Heart left ventricle (tissue), 16 donors: Measurements from ENCODE around the gene RUFY3. TPM values are rescaled to one million over a fixed set of nuclear protein-coding genes. Genes with fewer than 3 reads are reported as not detected.
"Not testable (repeated sequence)": the region's sequence is repeated elsewhere in the genome, so short reads cannot be mapped to it uniquely, and the experiment has no call there.

Source experiments
- ATAC-seq, 4 donors: fragments of 200-7000 bp; cut with Tn5 transposase; one replicate each; pipeline ENCODE4 v1.9.1; 2020 to 2022; ENCODE audit warnings: moderate library complexity in 4 of 4, mild to moderate bottlenecking in 3 of 4, moderate number of reproducible peaks in 1 of 4
- DNase-seq, 5 donors: peaks; one replicate each; pipeline ENCODE4 v3.0.0-alpha.2; 2020
- H3K27ac ChIP-seq, 12 donors: fragments of 200-600 bp; sonication (generic) in 4 of 12; one replicate each; pipeline versions ENCODE4 v1.5.0 to v1.8.0; 2016 to 2022; ENCODE audit warnings: mild to moderate bottlenecking in 2 of 12
- H3K27me3 ChIP-seq, 9 donors: fragments of 200-600 bp; sonication (generic) in 2 of 9; one replicate each; pipeline versions ENCODE4 v1.5.1 to v1.8.0; 2016 to 2022; ENCODE audit warnings: mild to moderate bottlenecking in 3 of 9
- H3K36me3 ChIP-seq, 9 donors: fragments of 200-600 bp; sonication (generic) in 2 of 9; one replicate each; pipeline versions ENCODE4 v1.5.0 to v1.8.0; 2018 to 2022; ENCODE audit warnings: mild to moderate bottlenecking in 2 of 9
- H3K4me1 ChIP-seq, 12 donors: fragments of 200-600 bp; sonication (generic) in 4 of 12; one replicate each; pipeline versions ENCODE4 v1.5.0 to v1.8.0; 2016 to 2022; ENCODE audit warnings: mild to moderate bottlenecking in 3 of 12
- H3K4me3 ChIP-seq, 12 donors: fragments of 200-600 bp; sonication (generic) in 4 of 12; one replicate each; pipeline versions ENCODE4 v1.5.0 to v1.8.0; 2017 to 2022; ENCODE audit warnings: mild to moderate bottlenecking in 9 of 12, moderate library complexity in 4 of 12
- H3K9me3 ChIP-seq, 12 donors: fragments of 200-600 bp; sonication (generic) in 4 of 12; one replicate each; pipeline versions ENCODE4 v1.5.0 to v1.8.0; 2016 to 2022; ENCODE audit warnings: mild to moderate bottlenecking in 1 of 12
- POLR2A ChIP-seq, 2 donors: fragments of 450-650 bp; IDR thresholded peaks; one replicate each; pipeline ENCODE4 v1.6.1; 2017; ENCODE audit warnings: antibody characterized with exemption in 2 of 2, mild to moderate bottlenecking in 2 of 2, moderate library complexity in 2 of 2
- WGBS, 4 donors: extraction: QIAGEN DNeasy Blood & Tissue Kit in 2 of 4; methylation state at CpG; one replicate each; pipeline versions ENCODE4 v1.1.5 to v1.1.7; 2013 to 2018; 5-methylcytosine and 5-hydroxymethylcytosine counted together
- intact Hi-C, 10 donors: fragments of 100-400 bp; cut with DNase I; formaldehyde crosslinking; loops; one replicate each; pipeline versions ENCODE4 v1.11.1 to v1.14.2; 2022
- polyA plus RNA-seq, 2 donors: library from polyadenylated mRNA; stranded (reverse); fragments of 200-250 nt; gene quantifications; one replicate each; pipeline ENCODE4 v1.2.3, GENCODE V29; 2013
- total RNA-seq, 9 donors: library from RNA; depleted of rRNA in 2 of 9; stranded (reverse); fragments of >200 nt in 2 of 9; fragmentation: NEBNext Ultra II Directional in 3 of 9; extraction: Animal tissue kit (Norgen Biotek cat#: 25700) in 3 of 9; gene quantifications; one replicate each; pipeline versions ENCODE4 v1.1.0 to v1.2.4, GENCODE V29; 2016 to 2023
- TF ChIP-seq, protein P1 (sequence below), 12 donors: fragments of 200-600 bp; sonication (generic) in 4 of 12; IDR thresholded peaks; one replicate each; pipeline versions ENCODE4 v1.5.0 to v1.8.0; 2018 to 2022; ENCODE audit warnings: antibody characterized with exemption in 12 of 12, mild to moderate bottlenecking in 5 of 12
- donor health status: ischemic (EF 13 %, LVEDD 7.1; RV severe dilation, severe dysfunction).
- donor health status: healthy with polysubstance abuse.
- donor health status: DM: no; HTN: yes; CAD: no.
- donor health status: DM: no; HTN: no; CAD: no.
- donor health status: ischemic (EF 25% LVEDD 6.9; RV normal size, moderate dysfunction).
- donor health status: ischemic (EF 25% LVEDD 5.7; RV mildly dilated, moderate dysfunction).
- donor health status: healthy.
- donor health status: DM: yes; HTN: yes; CAD: no.
- donor health status: ischemic (EF 35%, LVEDD 5.7; RV mildly dilated, moderate dysfunction).
- donor health status: nonischemic (EF 11% LVEDD 7.7; RV severe dilation, severe dysfunction).
- donor health status: DM: yes; HTN: yes; CAD: no.
- donor health status: PGD.
- donor health status: ischemic (EF 29% LVEDD 5.4; RV normal size, mild dysfunction).
- donor health status: nonischemic (EF 23%, LVEDD 6.1; RV moderate dilation, normal function).

RUFY3 gene
- total and polyA plus RNA-seq, 11 donors, result 12.8 to 33.0 (median 18.7) TPM

DNA sequence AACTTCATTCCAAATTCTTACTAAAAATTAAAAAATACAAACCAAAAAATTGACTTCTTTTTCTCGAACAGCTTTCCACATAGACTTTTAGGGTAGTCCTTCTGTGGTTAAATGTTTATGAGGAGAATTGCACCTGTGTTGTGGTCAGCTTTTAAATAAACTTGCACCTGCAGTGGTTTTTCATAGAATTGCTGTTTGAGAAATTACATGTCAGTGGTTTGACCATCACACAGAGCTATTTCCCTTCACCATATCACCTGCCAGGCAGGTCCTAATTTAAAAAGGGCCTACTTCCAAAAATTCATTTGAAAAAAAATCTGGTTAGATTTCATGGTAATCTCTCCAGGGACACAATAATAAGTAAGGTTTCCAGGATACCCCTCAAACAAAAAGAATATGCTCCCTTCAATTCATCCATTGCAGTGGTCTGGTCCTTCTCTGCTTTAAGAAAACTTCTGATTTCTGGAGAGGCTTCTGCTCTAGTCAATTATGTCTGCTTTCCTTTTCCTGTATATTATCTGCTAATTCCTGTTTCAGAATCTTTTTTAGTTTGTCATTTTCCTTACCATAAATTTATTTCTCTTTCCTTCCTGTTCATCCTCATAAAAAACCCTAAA, 43.3 kb upstream of the RUFY3 start:
- TF ChIP-seq POLR2A (IDR thresholded peaks at IDR 0.05), result no peak
- TF ChIP-seq, protein P1, sequence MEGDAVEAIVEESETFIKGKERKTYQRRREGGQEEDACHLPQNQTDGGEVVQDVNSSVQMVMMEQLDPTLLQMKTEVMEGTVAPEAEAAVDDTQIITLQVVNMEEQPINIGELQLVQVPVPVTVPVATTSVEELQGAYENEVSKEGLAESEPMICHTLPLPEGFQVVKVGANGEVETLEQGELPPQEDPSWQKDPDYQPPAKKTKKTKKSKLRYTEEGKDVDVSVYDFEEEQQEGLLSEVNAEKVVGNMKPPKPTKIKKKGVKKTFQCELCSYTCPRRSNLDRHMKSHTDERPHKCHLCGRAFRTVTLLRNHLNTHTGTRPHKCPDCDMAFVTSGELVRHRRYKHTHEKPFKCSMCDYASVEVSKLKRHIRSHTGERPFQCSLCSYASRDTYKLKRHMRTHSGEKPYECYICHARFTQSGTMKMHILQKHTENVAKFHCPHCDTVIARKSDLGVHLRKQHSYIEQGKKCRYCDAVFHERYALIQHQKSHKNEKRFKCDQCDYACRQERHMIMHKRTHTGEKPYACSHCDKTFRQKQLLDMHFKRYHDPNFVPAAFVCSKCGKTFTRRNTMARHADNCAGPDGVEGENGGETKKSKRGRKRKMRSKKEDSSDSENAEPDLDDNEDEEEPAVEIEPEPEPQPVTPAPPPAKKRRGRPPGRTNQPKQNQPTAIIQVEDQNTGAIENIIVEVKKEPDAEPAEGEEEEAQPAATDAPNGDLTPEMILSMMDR (IDR thresholded peaks at IDR 0.05), result no peak
- Histone ChIP-seq H3K4me3 (no peak overlapping the region), H3K4me1 (no peaks in the 10 kb centered on the region), H3K27ac (no peak overlapping the region), H3K36me3 (no peaks in the 10 kb centered on the region), H3K9me3 (no peaks in the 10 kb centered on the region), H3K27me3 (no peaks in the 10 kb centered on the region)
- ATAC-seq, result no peak
- intact Hi-C loops, result no loop called here
- DNase-seq, result no peak
- 84 to 90% (median 87%) methylated on average over 1 of the region's 1 CpG for WGBS, 4 donors

DNA sequence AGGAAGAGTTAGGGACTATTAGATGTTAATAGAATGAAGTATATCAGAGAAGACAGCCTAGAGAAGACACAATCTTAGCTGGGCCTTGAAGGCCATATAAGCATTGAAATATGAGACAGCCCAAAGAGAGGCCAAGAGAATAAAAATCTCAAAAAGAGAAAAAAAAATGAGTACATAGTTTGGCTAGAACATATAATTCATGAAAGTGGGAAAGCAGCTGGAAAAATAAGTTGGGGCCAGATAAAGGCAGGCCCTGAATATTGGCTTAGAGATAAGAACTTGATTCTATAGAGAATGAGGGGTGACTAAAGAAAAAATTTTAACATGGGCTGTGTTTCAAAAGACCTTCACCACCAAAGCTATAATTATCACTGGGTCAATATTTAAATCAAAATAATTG, 40.8 kb upstream of the RUFY3 start:
- Histone ChIP-seq H3K27ac (no peak overlapping the region), H3K9me3 (no peaks in the 10 kb centered on the region), H3K4me1 (no peaks in the 10 kb centered on the region), H3K4me3 (no peak overlapping the region), H3K36me3 (no peaks in the 10 kb centered on the region), H3K27me3 (no peaks in the 10 kb centered on the region)
- DNase-seq, result no peak
- intact Hi-C loops, result no loop called here
- TF ChIP-seq POLR2A (IDR thresholded peaks at IDR 0.05), result no peak
- TF ChIP-seq, protein P1 (IDR thresholded peaks at IDR 0.05), result no peak
- no peak for ATAC-seq

DNA sequence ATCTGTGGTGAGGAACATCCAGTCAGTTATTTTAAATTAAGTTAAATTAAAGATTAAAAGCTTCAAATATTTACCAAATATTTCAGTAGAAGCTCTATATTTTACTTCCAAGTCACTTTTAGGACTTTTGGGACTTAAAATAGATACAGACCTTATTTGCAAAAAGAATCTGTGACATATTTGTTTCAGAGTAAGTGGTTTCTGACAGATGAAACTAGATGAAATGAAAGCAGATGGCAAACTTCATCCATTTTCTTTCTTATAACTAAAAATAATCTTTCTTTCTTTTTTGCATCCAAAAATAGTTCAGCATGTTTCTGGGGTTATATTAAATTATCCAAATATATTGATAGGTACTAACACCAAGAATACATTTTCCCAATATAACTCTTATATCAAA, 40.1 kb upstream of the RUFY3 start:
- DNase-seq (no peak), ATAC-seq (no peak)
- TF ChIP-seq, protein P1 (IDR thresholded peaks at IDR 0.05), result no peak
- TF ChIP-seq POLR2A (IDR thresholded peaks at IDR 0.05), result no peak
- no peaks in the 10 kb centered on the region for H3K36me3 ChIP-seq
- H3K4me3 ChIP-seq, result no peak overlapping the region
- no peaks in the 10 kb centered on the region for H3K27me3 ChIP-seq
- no peaks in the 10 kb centered on the region for H3K4me1 ChIP-seq
- no peaks in the 10 kb centered on the region for H3K9me3 ChIP-seq
- H3K27ac ChIP-seq, result no peak overlapping the region
- intact Hi-C loops, result no loop called here

DNA sequence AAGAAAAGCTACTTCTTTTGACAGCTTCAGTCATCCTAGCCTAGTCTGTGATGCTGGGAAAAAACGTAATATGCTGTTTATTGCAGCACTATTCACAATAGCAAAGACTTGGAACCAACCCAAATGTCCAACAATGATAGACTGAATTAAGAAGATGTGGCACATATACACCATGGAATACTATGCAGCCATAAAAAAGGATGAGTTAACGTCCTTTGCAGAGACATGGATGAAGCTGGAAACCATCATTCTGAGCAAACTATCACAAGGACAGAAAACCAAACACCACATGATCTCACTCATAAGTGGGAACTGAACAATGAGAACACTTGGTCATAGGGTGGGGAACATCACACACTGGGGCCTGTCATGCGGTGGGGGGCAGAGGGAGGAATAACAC, 39.6 kb upstream of the RUFY3 start:
- H3K36me3 ChIP-seq, H3K9me3 ChIP-seq, H3K27me3 ChIP-seq, ATAC-seq, H3K27ac ChIP-seq, H3K4me3 ChIP-seq, intact Hi-C loops, H3K4me1 ChIP-seq, DNase-seq: not testable (repeated sequence)
- 84 to 88% (median 85%) methylated on average over 3 of the region's 3 CpGs for WGBS, 4 donors

DNA sequence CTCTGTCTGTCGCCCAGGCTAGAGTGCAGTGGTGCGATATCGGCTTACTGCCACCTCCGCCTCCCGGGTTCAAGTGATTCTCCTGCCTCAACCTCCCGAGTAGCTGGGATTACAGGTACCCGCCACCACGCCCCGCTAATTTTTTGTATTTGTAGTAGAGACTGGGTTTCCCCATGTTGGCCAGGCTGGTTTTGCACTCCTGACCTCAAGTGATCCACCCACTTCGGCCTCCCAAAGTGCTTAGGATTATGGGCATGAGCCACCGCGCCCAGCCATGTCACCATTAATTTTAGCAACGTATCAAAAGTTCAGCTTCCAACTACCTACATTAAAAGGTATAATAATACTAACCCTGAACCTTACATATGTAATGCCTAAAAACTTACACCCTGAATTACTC, 34.4 kb upstream of the RUFY3 start:
- Histone ChIP-seq H3K9me3 (no peaks in the 10 kb centered on the region), H3K27ac (peak overlapping the region; percentile 84 to 97 (median 92)), H3K27me3 (no peaks in the 10 kb centered on the region), H3K4me3 (peak overlapping the region; percentile 69 to 98 (median 90)), H3K36me3 (peaks cover 0 to 22% (median 10%) of the 10 kb centered on the region in 9 donors), H3K4me1 (peaks cover 4 to 46% (median 32%) of the 10 kb centered on the region in 12 donors)
- WGBS, 4 donors, result 71 to 73% (median 71%) methylated on average over 13 of the region's 13 CpGs
- TF ChIP-seq, protein P1 (IDR thresholded peaks at IDR 0.05), result no peak
- TF ChIP-seq POLR2A (IDR thresholded peaks at IDR 0.05), result no peak
- peak in 2 of 5 donors; percentile 28 to 29 for DNase-seq
- ATAC-seq, result peak in 1 of 4 donors; percentile 1
- intact Hi-C loops, result loop anchor here in 3 of 10 donors (5.0 kb wide), 5 partner anchors 50 to 320 kb away; partner anchors contain the start of genes DCK (in 1 of the 3), GRSF1 (in 1 of the 3) and MOB1B (in 1 of the 3)
